ENCODE data around the gene GPR31.
A peak's percentile ranks its signal among the peaks of the same experiment; 100 is the strongest.

The GPR31 gene

DNA sequence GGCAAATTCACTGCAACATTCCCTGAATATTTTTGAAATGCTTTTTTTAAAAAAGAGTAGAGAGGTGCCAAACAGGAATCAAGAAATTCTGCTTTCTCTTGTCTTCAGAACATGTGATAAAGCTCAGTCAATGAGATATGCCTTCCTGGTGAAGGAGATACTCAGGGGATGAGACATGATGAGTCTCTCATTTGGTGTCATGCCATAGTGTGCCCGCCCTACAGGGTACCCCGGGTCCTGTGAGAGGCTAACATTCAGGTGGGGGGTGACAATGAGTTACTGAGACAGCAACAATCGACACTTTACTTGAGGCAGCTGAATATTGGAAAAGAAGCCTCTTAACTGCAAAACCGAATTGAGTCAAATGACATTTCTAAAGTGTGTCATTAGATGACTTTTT, 28.2 kb downstream of the GPR31 start:
- Mint-ChIP-seq H3K27me3 (ENCODE audit: low read depth) (no peaks in the 10 kb centered on the region), H3K27ac (no peak overlapping the region), H3K36me3 (ENCODE audit: low read depth) (no peaks in the 10 kb centered on the region), H3K4me1 (no peaks in the 10 kb centered on the region), H3K9me3 (no peaks in the 10 kb centered on the region), H3K4me3 (no peak overlapping the region)
- TF ChIP-seq, protein P1, sequence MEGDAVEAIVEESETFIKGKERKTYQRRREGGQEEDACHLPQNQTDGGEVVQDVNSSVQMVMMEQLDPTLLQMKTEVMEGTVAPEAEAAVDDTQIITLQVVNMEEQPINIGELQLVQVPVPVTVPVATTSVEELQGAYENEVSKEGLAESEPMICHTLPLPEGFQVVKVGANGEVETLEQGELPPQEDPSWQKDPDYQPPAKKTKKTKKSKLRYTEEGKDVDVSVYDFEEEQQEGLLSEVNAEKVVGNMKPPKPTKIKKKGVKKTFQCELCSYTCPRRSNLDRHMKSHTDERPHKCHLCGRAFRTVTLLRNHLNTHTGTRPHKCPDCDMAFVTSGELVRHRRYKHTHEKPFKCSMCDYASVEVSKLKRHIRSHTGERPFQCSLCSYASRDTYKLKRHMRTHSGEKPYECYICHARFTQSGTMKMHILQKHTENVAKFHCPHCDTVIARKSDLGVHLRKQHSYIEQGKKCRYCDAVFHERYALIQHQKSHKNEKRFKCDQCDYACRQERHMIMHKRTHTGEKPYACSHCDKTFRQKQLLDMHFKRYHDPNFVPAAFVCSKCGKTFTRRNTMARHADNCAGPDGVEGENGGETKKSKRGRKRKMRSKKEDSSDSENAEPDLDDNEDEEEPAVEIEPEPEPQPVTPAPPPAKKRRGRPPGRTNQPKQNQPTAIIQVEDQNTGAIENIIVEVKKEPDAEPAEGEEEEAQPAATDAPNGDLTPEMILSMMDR (IDR thresholded peaks at IDR 0.05; ENCODE audit: unreplicated experiment in 3 of 3): no peak

DNA sequence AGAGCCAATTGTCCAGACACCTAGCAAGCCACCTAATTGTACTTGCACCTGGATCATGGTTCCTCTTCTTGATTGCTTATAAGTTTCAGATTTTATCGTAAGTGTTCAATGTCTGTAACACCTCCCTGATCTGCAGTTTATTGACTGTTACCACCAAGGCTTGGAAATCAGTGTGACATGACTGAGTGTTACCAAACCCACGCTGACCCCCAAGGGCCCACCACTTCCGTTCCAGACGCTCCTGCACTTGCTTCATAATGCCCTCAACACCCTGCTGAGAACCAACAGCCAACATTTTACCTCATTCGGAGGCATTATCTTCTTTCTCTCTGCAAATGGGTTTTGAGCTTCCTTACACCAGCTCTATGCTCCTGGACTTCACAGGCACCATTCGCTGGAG, 28.6 kb downstream of the GPR31 start:
- Mint-ChIP-seq H3K4me3 (no peak overlapping the region), H3K27me3 (ENCODE audit: low read depth) (no peaks in the 10 kb centered on the region), H3K36me3 (ENCODE audit: low read depth) (no peaks in the 10 kb centered on the region), H3K4me1 (no peaks in the 10 kb centered on the region), H3K27ac (no peak overlapping the region), H3K9me3 (no peaks in the 10 kb centered on the region)
- TF ChIP-seq, protein P1 (IDR thresholded peaks at IDR 0.05; ENCODE audit: unreplicated experiment in 3 of 3): no peak

DNA sequence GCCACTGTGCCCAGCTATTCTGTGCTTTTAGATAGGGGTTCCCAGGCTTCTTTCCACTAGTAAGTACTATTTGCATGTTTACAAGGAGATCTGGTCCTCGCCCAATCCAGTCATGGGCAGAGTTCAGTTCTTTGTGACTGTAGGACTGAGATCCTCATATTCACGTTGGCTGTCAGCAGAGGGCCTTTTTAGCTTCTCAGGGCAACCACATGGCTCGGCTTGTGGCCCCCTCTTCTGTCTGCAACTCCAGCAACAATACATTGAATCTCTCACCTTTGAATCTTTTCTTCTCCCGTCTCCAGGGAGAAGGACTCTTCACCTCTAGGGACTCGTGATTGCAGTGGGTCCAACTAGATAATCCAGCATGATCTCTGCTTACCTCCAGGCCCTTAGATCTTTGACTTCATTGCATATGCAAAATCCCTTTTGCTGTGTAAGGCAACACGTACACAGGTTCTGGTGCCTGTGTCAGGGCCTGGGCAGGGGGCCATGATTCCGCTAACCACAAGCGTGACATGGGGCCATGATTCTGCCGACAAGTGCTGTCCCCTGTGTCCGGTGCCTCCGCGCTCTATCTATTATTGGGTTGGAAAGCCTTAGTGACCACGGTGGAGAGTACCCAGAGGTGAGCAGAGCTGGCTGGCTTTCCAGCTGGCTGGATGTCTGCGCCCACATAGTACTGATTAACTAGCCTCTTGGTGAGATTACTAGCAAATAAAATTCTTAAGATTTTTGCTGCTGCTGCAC, 29.8 kb downstream of the GPR31 start:
- Mint-ChIP-seq H3K27ac (peak overlapping the region in 2 of 3 experiments; percentile 73 to 78), H3K4me1 (no peaks in the 10 kb centered on the region), H3K4me3 (no peak overlapping the region), H3K27me3 (ENCODE audit: low read depth) (no peaks in the 10 kb centered on the region), H3K9me3 (no peaks in the 10 kb centered on the region), H3K36me3 (ENCODE audit: low read depth) (no peaks in the 10 kb centered on the region)
- TF ChIP-seq, protein P1 (IDR thresholded peaks at IDR 0.05; ENCODE audit: unreplicated experiment in 3 of 3): no peak

DNA sequence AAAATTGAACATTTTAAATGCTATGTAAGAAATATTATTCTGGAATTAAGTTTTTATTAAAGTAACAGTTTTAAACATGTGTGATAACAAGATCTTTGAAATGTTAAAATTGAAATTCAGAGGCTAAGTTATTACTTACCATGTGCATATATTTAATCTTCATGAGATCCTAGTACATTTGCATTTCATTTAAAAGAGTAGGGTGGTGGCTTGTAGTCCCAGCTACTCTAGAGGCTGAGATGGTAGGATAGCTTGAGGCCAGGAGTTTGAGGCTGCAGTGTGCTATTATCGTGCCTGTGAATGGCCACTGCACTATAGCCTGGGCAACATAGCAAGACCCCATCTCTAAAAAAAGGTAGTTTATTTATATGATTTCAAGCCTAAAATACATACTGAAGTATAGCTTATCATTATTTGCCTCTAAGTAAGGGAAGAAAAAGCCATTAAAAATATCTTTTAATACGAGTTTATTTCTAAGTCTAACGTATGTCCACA, 31.9 kb downstream of the GPR31 start:
- H3K4me1 Mint-ChIP-seq: no peaks in the 10 kb centered on the region
- H3K36me3 Mint-ChIP-seq (ENCODE audit: low read depth): no peaks in the 10 kb centered on the region

DNA sequence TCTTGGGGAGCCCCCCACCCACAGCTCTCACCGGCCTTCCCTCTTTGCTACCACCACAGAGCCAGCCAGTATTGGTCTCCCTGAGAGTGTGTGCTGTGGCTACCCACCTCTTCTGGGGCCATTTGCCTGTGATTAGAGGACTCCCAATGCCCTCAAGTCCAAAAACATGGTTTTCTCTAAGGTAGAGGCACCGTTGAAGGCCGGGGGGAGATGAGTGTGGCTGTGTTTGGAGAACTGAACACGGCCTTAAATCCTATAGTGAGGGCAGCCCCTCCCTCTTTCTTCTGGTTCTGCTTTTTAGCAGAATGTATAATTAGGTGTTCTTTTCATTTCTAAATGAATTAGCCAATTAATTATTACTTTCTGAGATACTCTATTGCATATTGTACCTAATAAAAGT, 32.4 kb downstream of the GPR31 start:
- TF ChIP-seq, protein P1 (IDR thresholded peaks at IDR 0.05; ENCODE audit: unreplicated experiment in 3 of 3): no peak
- Mint-ChIP-seq H3K27me3 (ENCODE audit: low read depth) (peaks cover 7% of the 10 kb centered on the region), H3K27ac (no peak overlapping the region), H3K4me1 (no peaks in the 10 kb centered on the region), H3K4me3 (no peak overlapping the region), H3K9me3 (no peaks in the 10 kb centered on the region), H3K36me3 (ENCODE audit: low read depth) (no peaks in the 10 kb centered on the region)

More for the DNA sequence above, 31.9 kb downstream of the GPR31 start:
- no peaks in the 10 kb centered on the region for H3K9me3 Mint-ChIP-seq
- no peak overlapping the region for H3K27ac Mint-ChIP-seq
- H3K4me3 Mint-ChIP-seq: no peak overlapping the region
- TF ChIP-seq, protein P1 (IDR thresholded peaks at IDR 0.05; ENCODE audit: unreplicated experiment in 3 of 3): no peak
- H3K27me3 Mint-ChIP-seq (ENCODE audit: low read depth): peaks cover 7% of the 10 kb centered on the region

DNA sequence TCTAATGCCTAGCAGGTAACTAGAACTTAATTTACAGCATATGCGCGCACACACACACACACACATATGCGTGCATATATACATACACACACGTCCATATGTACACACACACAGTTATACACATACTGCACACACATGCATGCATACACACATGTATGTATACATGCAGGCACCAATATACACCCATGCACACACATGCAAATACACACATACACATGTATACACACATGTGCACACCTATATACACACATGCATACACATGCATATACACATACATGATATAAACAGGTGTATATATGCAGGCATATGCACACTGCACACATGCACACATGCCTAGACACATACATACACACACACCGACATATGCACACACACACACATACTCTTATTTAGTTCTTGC, 33.0 kb downstream of the GPR31 start:
- Mint-ChIP-seq H3K4me3 (no peak overlapping the region), H3K27ac (no peak overlapping the region)

More for the DNA sequence above, 33.0 kb downstream of the GPR31 start:
- TF ChIP-seq, protein P1 (IDR thresholded peaks at IDR 0.05; ENCODE audit: unreplicated experiment in 3 of 3): no peak
- no peaks in the 10 kb centered on the region for H3K4me1 Mint-ChIP-seq
- H3K27me3 Mint-ChIP-seq (ENCODE audit: low read depth): peaks cover 7% of the 10 kb centered on the region
- no peaks in the 10 kb centered on the region for H3K36me3 Mint-ChIP-seq (ENCODE audit: low read depth)
- H3K9me3 Mint-ChIP-seq: no peaks in the 10 kb centered on the region

Measured in nephron (organoid).